ENCODE results near the gene SLC22A23.

SLC22A23 gene

GRCh38 chr6:3330199-3330598 is 126.7 kb downstream of the SLC22A23 start:
- no peak for DNase-seq

GRCh38 chr6:3329393-3330051 is 127.3 kb downstream of the SLC22A23 start:
- no peak for DNase-seq

GRCh38 chr6:3328796-3329195 is 128.1 kb downstream of the SLC22A23 start:
- DNase-seq: no peak

GRCh38 chr6:3328145-3328544 is 128.7 kb downstream of the SLC22A23 start:
- DNase-seq: no peak

GRCh38 chr6:3327403-3327802 is 129.4 kb downstream of the SLC22A23 start:
- DNase-seq: no peak

- no peak for DNase-seq
Measured at GRCh38 chr6:3326981-3327380, 129.9 kb downstream of the SLC22A23 start.

- no peak for DNase-seq
Measured at GRCh38 chr6:3326184-3326971, 130.5 kb downstream of the SLC22A23 start.

GRCh38 chr6:3325210-3325609 is 131.6 kb downstream of the SLC22A23 start:
- no peak for DNase-seq

GRCh38 chr6:3324262-3324942 is 132.4 kb downstream of the SLC22A23 start:
- no peak for DNase-seq

- DNase-seq: no peak
Measured at GRCh38 chr6:3323696-3324261, 133.1 kb downstream of the SLC22A23 start.

GRCh38 chr6:3323148-3323547 is 133.7 kb downstream of the SLC22A23 start:
- no peak for DNase-seq

- no peak for DNase-seq
Measured at GRCh38 chr6:3322366-3322890, 134.4 kb downstream of the SLC22A23 start.

GRCh38 chr6:3321875-3322274 is 135.0 kb downstream of the SLC22A23 start:
- no peak for DNase-seq

GRCh38 chr6:3321042-3321441 is 135.8 kb downstream of the SLC22A23 start:
- DNase-seq: no peak

- DNase-seq: no peak
Measured at GRCh38 chr6:3320238-3320811, 136.5 kb downstream of the SLC22A23 start.

- DNase-seq: no peak
Measured at GRCh38 chr6:3319610-3320200, 137.1 kb downstream of the SLC22A23 start.

GRCh38 chr6:3318821-3319540 is 137.9 kb downstream of the SLC22A23 start:
- DNase-seq: no peak

GRCh38 chr6:3318226-3318625 is 138.6 kb downstream of the SLC22A23 start:
- no peak for DNase-seq

GRCh38 chr6:3317741-3318211 is 139.1 kb downstream of the SLC22A23 start:
- no peak for DNase-seq

- DNase-seq: no peak
Measured at GRCh38 chr6:3316818-3317217, 140.0 kb downstream of the SLC22A23 start.

GRCh38 chr6:3316331-3316730 is 140.5 kb downstream of the SLC22A23 start:
- no peak for DNase-seq

GRCh38 chr6:3315841-3316240 is 141.0 kb downstream of the SLC22A23 start:
- no peak for DNase-seq
